GM23248 (cell line): ENCODE data around the gene EXTL1.

Experiments used
- EZH2 ChIP-seq: fragments of 200-600 bp; sonication (generic); IDR thresholded peaks from 2 replicates; pipeline ENCODE4 v1.6.1; 2018; ENCODE audit warnings: antibody characterized with exemption, mild to moderate bottlenecking; ENCODE audit not compliant: insufficient read depth, poor library complexity, severe bottlenecking
- EZH2phosphoT487 ChIP-seq: fragments of 200-600 bp; sonication (generic); IDR thresholded peaks from 2 replicates; pipeline ENCODE4 v1.6.1; 2018; ENCODE audit warnings: antibody characterized with exemption, moderate library complexity, mild to moderate bottlenecking, low read depth; ENCODE audit not compliant: insufficient read depth

DNA sequence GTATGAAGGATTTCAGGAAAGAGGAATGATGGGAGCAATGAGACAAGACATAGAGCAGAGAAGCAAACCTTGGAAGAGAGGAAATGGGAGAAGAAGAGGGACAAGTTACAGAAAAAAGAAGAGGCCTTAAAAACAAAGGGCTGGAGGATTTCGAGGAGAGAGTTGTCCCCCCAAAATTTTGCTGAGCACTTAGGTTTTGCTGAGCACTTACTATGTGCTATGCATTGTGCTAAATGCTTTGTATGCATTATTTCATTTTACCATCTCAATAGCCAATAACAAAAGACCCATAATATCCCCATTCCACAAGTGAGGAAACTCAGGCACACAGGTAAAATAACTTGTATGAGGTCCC lies 48.3 kb downstream of the EXTL1 start:
- no peak for TF ChIP-seq EZH2
- TF ChIP-seq EZH2phosphoT487 = no peak
